HepG2 (cell line): Measurements from ENCODE around the gene CCSER1. TPM values are rescaled to one million over a fixed set of nuclear protein-coding genes. Genes with fewer than 3 reads are reported as not detected.

Experiments used
- ATAC-seq: fragments of 200-7000 bp; cut with Tn5 transposase; 3 replicates; pipeline ENCODE4 v1.9.1; 2020; ENCODE audit warnings: mild to moderate bottlenecking, moderate library complexity
- BruUV-seq: library from RNA; stranded (reverse); fragments of 400-500 nt; replicated peaks from 2 replicates; lab custom pipeline; 2021; lab: Mats Ljungman, UMichigan
- CTCF ChIA-PET: fragments of 300-600 bp; formaldehyde crosslinking; extraction: SDS; loops from one replicate; lab custom pipeline; 2021; ENCODE audit warnings: low total read pairs, inconsistent platforms, low intra/inter-chr PET ratio; lab: Yijun Ruan, JAX
- POLR2A ChIA-PET: fragments of 350-600 bp; sonication (Branson Sonifier 250); formaldehyde crosslinking; loops from one replicate; lab custom pipeline; 2020; ENCODE audit warnings: antibody characterized with exemption, inconsistent platforms; lab: Yijun Ruan, JAX
- DNase-seq: peaks from one replicate; pipeline ENCODE4 v3.0.0-alpha.2; 2015; ENCODE audit warnings: low spot score
- FAIRE-seq: peaks from 3 replicates; lab custom pipeline; 2011; peaks lifted over from hg19 to GRCh38; lab: Jason Lieb, UNC
- H2AFZ ChIP-seq: one replicate; pipeline ENCODE4 v1.6.1; 2011; ENCODE audit warnings: low read length, inconsistent platforms
- H3K27ac ChIP-seq: fragments of 300-600 bp; 3 replicates; pipeline ENCODE4 v1.8.0; 2011; ENCODE audit warnings: mixed run types, mild to moderate bottlenecking, mixed read lengths, low read length, inconsistent platforms; ENCODE audit not compliant: insufficient read depth; ENCODE audit errors: extremely low read length
- H3K27me3 ChIP-seq, 2 experiments: fragments of 200-600 bp in 1 of 2; 2 replicates in 1 of 2; 3 replicates in 1 of 2; pipeline versions ENCODE4 v1.6.0 to v1.8.0; 2011; ENCODE audit warnings: low read length in 2 of 2, mild to moderate bottlenecking in 2 of 2, moderate library complexity in 2 of 2, inconsistent platforms in 1 of 2; ENCODE audit not compliant: insufficient read depth in 2 of 2, control insufficient read depth in 1 of 2
- H3K36me3 ChIP-seq, 2 experiments: fragments of 200-600 bp in 1 of 2; replicated peaks in 1 of 2; 2 replicates in 1 of 2; 3 replicates in 1 of 2; pipeline versions ENCODE4 v1.5.1 to v1.8.0; 2011; ENCODE audit warnings: low read length in 2 of 2, inconsistent platforms in 1 of 2; ENCODE audit not compliant: insufficient read depth in 2 of 2, control insufficient read depth in 1 of 2
- H3K4me1 ChIP-seq: 2 replicates; pipeline ENCODE4 v1.5.1; 2012; ENCODE audit warnings: low read length, inconsistent platforms; ENCODE audit not compliant: insufficient read depth
- H3K4me2 ChIP-seq: 2 replicates; pipeline ENCODE4 v1.6.0; 2011; ENCODE audit warnings: low read depth, low read length, inconsistent platforms
- H3K4me3 ChIP-seq, 3 experiments: fragments of 200-600 bp in 1 of 3; sonication (generic), shearing (Covaris generic) in 1 of 3; replicated peaks in 1 of 3; 2 replicates each; pipeline ENCODE4 v1.5.1; 2011 to 2016; ENCODE audit warnings: low read length in 3 of 3, inconsistent platforms in 2 of 3, low read depth in 2 of 3, mild to moderate bottlenecking in 2 of 3, control low read depth in 1 of 3, mixed read lengths in 1 of 3; ENCODE audit not compliant: insufficient read depth in 1 of 3
- H3K79me2 ChIP-seq: one replicate; pipeline ENCODE4 v1.6.1; 2011; ENCODE audit warnings: low read length, inconsistent platforms; ENCODE audit not compliant: insufficient read depth
- H3K9ac ChIP-seq: 2 replicates; pipeline ENCODE4 v1.6.0; 2011; ENCODE audit warnings: mild to moderate bottlenecking, low read depth, low read length, inconsistent platforms; ENCODE audit not compliant: insufficient read depth
- H3K9me3 ChIP-seq: 2 replicates; pipeline ENCODE4 v1.5.1; 2012; ENCODE audit warnings: mild to moderate bottlenecking, low read length
- H4K20me1 ChIP-seq: 2 replicates; pipeline ENCODE4 v1.6.0; 2011; ENCODE audit warnings: inconsistent platforms, mild to moderate bottlenecking, low read length, moderate library complexity; ENCODE audit not compliant: insufficient read depth
- AGO2 ChIP-seq: fragments of 200-400 bp; formaldehyde crosslinking; optimal IDR thresholded peaks from 2 replicates; pipeline ENCODE3; 2017; ENCODE audit warnings: mild to moderate bottlenecking, low read depth, low read length, moderate library complexity
- MED1 ChIP-seq: sonication (generic); formaldehyde crosslinking; IDR thresholded peaks from 2 replicates; pipeline ENCODE4 v1.4.0; 2020; ENCODE audit warnings: missing genetic modification reagents
- U2AF2 ChIP-seq: fragments of 200-400 bp; formaldehyde crosslinking; IDR thresholded peaks from 2 replicates; pipeline ENCODE4 v1.6.1; 2017; ENCODE audit warnings: low read depth, mild to moderate bottlenecking, low read length
- ZC3H4 ChIP-seq: sonication (generic); formaldehyde crosslinking; IDR thresholded peaks from 2 replicates; pipeline ENCODE4 v1.4.0; 2020; ENCODE audit warnings: missing genetic modification reagents, borderline replicate concordance
- ZNF124 ChIP-seq: sonication (generic); formaldehyde crosslinking; IDR thresholded peaks from 2 replicates; pipeline ENCODE4 v1.4.0; 2020; ENCODE audit warnings: missing genetic modification reagents
- ZNF383 ChIP-seq: sonication (generic); formaldehyde crosslinking; IDR thresholded peaks from 2 replicates; pipeline ENCODE4 v1.4.0; 2020; ENCODE audit warnings: missing genetic modification reagents, mild to moderate bottlenecking, borderline replicate concordance
- ZNF510 ChIP-seq: sonication (generic); formaldehyde crosslinking; IDR thresholded peaks from 2 replicates; pipeline ENCODE4 v1.4.0; 2020; ENCODE audit warnings: low read depth, mild to moderate bottlenecking, missing genetic modification reagents
- ZNF563 ChIP-seq: sonication (generic); formaldehyde crosslinking; IDR thresholded peaks from 2 replicates; pipeline ENCODE4 v1.8.0; 2022; ENCODE audit warnings: mild to moderate bottlenecking, moderate library complexity, missing genetic modification reagents
- ZNF772 ChIP-seq: sonication (generic); formaldehyde crosslinking; IDR thresholded peaks from 2 replicates; pipeline ENCODE4 v1.5.0; 2020; ENCODE audit warnings: mild to moderate bottlenecking, missing genetic modification reagents
- WGBS: methylation state at CpG from one replicate; pipeline ENCODE4 v1.1.6; 2017; ENCODE audit warnings: low lambda C conversion rate; 5-methylcytosine and 5-hydroxymethylcytosine counted together
- in situ Hi-C: cut with HindIII; loops from 2 replicates; pipeline ENCODE4 v1.10.0; 2017; ENCODE audit warnings: low pct_unique_long_range_greater_than_20kb; ENCODE audit not compliant: extremely low pct_ligation_motif_present
- intact Hi-C: fragments of 100-400 bp; cut with micrococcal nuclease; formaldehyde crosslinking; loops from one replicate; pipeline ENCODE4 v1.10.0; 2022; ENCODE audit not compliant: unreplicated experiment
- polyA plus RNA-seq, 8 experiments: library from polyadenylated mRNA; depleted of rRNA in 3 of 8; stranded (reverse) in 7 of 8; unstranded in 1 of 8; fragments of >200 nt; fragmentation: Illumina TruSeq in 4 of 8; extraction: Trizol in 4 of 8; gene quantifications; 2 replicates each; pipeline versions ENCODE4 v1.2.1 to v1.2.3, GENCODE V29; 2011 to 2016; ENCODE audit warnings: low read depth in 4 of 8, missing spikeins in 1 of 8, mixed read lengths in 1 of 8; ENCODE audit not compliant: insufficient read depth in 1 of 8
- total RNA-seq, 5 experiments: library from RNA; depleted of rRNA; stranded (reverse); fragments of >200 nt; fragmentation: Illumina TruSeq; extraction: Trizol; gene quantifications; 2 replicates each; pipeline ENCODE4 v1.2.3, GENCODE V29; 2016; ENCODE audit warnings: low read depth in 1 of 5
- TF ChIP-seq, protein P1 (sequence below): sonication (generic); formaldehyde crosslinking; IDR thresholded peaks from 2 replicates; pipeline ENCODE4 v1.4.0; 2020; ENCODE audit warnings: missing genetic modification reagents
- TF ChIP-seq, protein P2 (sequence below): sonication (generic); formaldehyde crosslinking; IDR thresholded peaks from 2 replicates; pipeline ENCODE4 v1.4.0; 2020; ENCODE audit warnings: mild to moderate bottlenecking, missing genetic modification reagents

Gene CCSER1
- total and polyA plus RNA-seq, 2 of the 13 experiments (the other 11 are each of a cell fraction or from before 2014, with no cell fraction given): not detected

DNA sequence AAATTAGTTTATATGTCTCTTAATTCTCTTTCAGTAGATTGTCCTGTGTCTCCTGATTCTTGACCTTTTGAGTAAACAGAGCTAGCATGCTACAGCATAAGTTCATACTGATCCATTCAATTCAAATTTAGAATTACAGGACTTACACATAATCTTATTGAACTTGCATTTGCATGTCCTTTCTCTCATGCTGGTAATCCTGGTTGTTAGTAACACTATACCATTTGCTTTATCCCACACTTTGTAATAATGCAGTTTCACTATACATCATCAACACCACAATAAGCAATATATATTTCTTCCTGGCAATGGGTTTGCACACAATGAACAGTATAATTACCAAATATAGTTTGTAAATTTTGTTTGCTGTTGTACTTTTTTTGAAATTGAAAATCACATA lies 1239.4 kb downstream of the CCSER1 start:
- POLR2A ChIA-PET: no interaction called here
- TF ChIP-seq ZNF383: no peak
- no peak for TF ChIP-seq AGO2
- TF ChIP-seq, all 625 proteins: peak for 0
- H3K4me3 ChIP-seq: no peak overlapping the region
- no peak overlapping the region for H3K4me2 ChIP-seq
- no peak overlapping the region for H3K9ac ChIP-seq
- H3K36me3 ChIP-seq: no peaks in the 10 kb centered on the region
- no peaks in the 10 kb centered on the region for H3K9me3 ChIP-seq
- H4K20me1 ChIP-seq: no peaks in the 10 kb centered on the region
- H3K79me2 ChIP-seq: no peaks in the 10 kb centered on the region
- no peaks in the 10 kb centered on the region for H3K4me1 ChIP-seq
- FAIRE-seq (no peak), ATAC-seq (no peak), DNase-seq (no peak)
- intact Hi-C loops: no loop called here
- CTCF ChIA-PET: no interaction called here
- no peaks in the 10 kb centered on the region; a peak in 1 of 5 replicates for H3K27me3 ChIP-seq
- BruUV-seq: no TSS peak
- in situ Hi-C loops: no loop called here
- H3K27ac ChIP-seq: no peak overlapping the region
- no peak overlapping the region for H2AFZ ChIP-seq

DNA sequence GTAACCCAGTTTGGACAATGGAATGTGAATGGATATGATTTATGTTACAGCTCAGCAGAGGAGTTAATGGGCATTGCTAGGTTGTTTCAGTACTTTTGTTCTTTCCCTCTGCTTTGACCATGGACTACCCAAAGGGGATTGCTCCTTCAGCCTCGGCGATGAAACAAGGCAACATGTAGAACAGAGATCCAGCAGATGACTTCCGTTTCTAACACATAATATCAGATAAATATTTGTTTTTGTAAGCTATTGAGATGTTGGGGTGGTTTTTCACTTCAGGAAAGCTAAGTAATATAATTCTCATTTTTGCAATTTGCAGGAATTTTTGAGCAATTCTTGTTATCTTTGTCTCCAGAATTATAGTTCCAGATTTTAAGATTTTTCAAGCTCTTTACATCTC lies 1241.9 kb downstream of the CCSER1 start:
- ChIA-PET CTCF (no interaction called here), POLR2A (no interaction called here)
- Histone ChIP-seq H3K27me3 (no peaks in the 10 kb centered on the region; a peak in 1 of 5 replicates), H3K27ac (no peak overlapping the region), H3K79me2 (no peaks in the 10 kb centered on the region), H3K9ac (no peak overlapping the region), H3K36me3 (no peaks in the 10 kb centered on the region), H2AFZ (no peak overlapping the region), H3K4me3 (no peak overlapping the region), H4K20me1 (no peaks in the 10 kb centered on the region), H3K4me2 (no peak overlapping the region), H3K9me3 (no peaks in the 10 kb centered on the region), H3K4me1 (no peaks in the 10 kb centered on the region)
- no peak for FAIRE-seq
- in situ Hi-C loops (no loop called here), intact Hi-C loops (no loop called here)
- no peak for DNase-seq
- 5% methylated on average over 3 of the region's 3 CpGs for WGBS
- BruUV-seq: no TSS peak
- no peak for ATAC-seq
- TF ChIP-seq U2AF2 (no peak), ZNF124 (CRISPR knock-in tag) (no peak), ZNF772 (CRISPR knock-in tag) (no peak), ZC3H4 (CRISPR knock-in tag) (no peak), ZNF563 (no peak), MED1 (CRISPR knock-in tag) (no peak), ZNF510 (no peak)
- TF ChIP-seq, protein P1, sequence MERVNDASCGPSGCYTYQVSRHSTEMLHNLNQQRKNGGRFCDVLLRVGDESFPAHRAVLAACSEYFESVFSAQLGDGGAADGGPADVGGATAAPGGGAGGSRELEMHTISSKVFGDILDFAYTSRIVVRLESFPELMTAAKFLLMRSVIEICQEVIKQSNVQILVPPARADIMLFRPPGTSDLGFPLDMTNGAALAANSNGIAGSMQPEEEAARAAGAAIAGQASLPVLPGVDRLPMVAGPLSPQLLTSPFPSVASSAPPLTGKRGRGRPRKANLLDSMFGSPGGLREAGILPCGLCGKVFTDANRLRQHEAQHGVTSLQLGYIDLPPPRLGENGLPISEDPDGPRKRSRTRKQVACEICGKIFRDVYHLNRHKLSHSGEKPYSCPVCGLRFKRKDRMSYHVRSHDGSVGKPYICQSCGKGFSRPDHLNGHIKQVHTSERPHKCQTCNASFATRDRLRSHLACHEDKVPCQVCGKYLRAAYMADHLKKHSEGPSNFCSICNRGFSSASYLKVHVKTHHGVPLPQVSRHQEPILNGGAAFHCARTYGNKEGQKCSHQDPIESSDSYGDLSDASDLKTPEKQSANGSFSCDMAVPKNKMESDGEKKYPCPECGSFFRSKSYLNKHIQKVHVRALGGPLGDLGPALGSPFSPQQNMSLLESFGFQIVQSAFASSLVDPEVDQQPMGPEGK (CRISPR knock-in tag): no peak
- TF ChIP-seq, protein P2, sequence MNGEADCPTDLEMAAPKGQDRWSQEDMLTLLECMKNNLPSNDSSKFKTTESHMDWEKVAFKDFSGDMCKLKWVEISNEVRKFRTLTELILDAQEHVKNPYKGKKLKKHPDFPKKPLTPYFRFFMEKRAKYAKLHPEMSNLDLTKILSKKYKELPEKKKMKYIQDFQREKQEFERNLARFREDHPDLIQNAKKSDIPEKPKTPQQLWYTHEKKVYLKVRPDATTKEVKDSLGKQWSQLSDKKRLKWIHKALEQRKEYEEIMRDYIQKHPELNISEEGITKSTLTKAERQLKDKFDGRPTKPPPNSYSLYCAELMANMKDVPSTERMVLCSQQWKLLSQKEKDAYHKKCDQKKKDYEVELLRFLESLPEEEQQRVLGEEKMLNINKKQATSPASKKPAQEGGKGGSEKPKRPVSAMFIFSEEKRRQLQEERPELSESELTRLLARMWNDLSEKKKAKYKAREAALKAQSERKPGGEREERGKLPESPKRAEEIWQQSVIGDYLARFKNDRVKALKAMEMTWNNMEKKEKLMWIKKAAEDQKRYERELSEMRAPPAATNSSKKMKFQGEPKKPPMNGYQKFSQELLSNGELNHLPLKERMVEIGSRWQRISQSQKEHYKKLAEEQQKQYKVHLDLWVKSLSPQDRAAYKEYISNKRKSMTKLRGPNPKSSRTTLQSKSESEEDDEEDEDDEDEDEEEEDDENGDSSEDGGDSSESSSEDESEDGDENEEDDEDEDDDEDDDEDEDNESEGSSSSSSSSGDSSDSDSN (CRISPR knock-in tag): no peak
